HEK293 (cell line): ENCODE results near the gene OGFOD2.

Experiments
- BCL11A ChIP-seq: fragments of 450-650 bp; formaldehyde crosslinking; IDR thresholded peaks from 2 replicates; pipeline ENCODE4 v1.5.1; 2016; ENCODE audit warnings: low read depth, missing biosample characterization, missing genetic modification characterization
- GLIS1 ChIP-seq: fragments of 450-650 bp; formaldehyde crosslinking; IDR thresholded peaks from 2 replicates; pipeline ENCODE4 v1.5.1; 2016; ENCODE audit warnings: missing biosample characterization, missing genetic modification characterization
- HOXC10 ChIP-seq: sonication (generic); formaldehyde crosslinking; IDR thresholded peaks from 2 replicates; pipeline ENCODE4 v1.8.1; 2023; ENCODE audit warnings: mild to moderate bottlenecking, missing genetic modification reagents
- KLF8 ChIP-seq: fragments of 450-650 bp; formaldehyde crosslinking; IDR thresholded peaks from 2 replicates; pipeline ENCODE4 v1.5.1; 2016; ENCODE audit warnings: missing biosample characterization, missing genetic modification characterization
- KLF9 ChIP-seq: fragments of 450-650 bp; formaldehyde crosslinking; IDR thresholded peaks from 2 replicates; pipeline ENCODE4 v1.5.1; 2016; ENCODE audit warnings: missing biosample characterization, missing genetic modification characterization, low read depth
- REPIN1 ChIP-seq: fragments of 450-650 bp; formaldehyde crosslinking; IDR thresholded peaks from 2 replicates; pipeline ENCODE4 v1.5.1; 2017; ENCODE audit warnings: missing biosample characterization, missing genetic modification characterization, low read depth
- TRIM28 ChIP-seq: IDR thresholded peaks from 2 replicates; pipeline ENCODE4 v1.6.1; 2011; ENCODE audit warnings: low read length, control low read depth, borderline replicate concordance
- ZBTB17 ChIP-seq: fragments of 450-650 bp; formaldehyde crosslinking; IDR thresholded peaks from 2 replicates; pipeline ENCODE4 v1.5.1; 2016; ENCODE audit warnings: missing biosample characterization, missing genetic modification characterization
- ZBTB48 ChIP-seq: fragments of 450-650 bp; formaldehyde crosslinking; IDR thresholded peaks from 2 replicates; pipeline ENCODE4 v1.5.1; 2016; ENCODE audit warnings: missing biosample characterization, missing genetic modification characterization
- ZBTB8A ChIP-seq: fragments of 450-650 bp; formaldehyde crosslinking; IDR thresholded peaks from 2 replicates; pipeline ENCODE4 v1.5.1; 2016; ENCODE audit warnings: missing biosample characterization, missing genetic modification characterization
- ZEB2 ChIP-seq: fragments of 450-650 bp; formaldehyde crosslinking; IDR thresholded peaks from 2 replicates; pipeline ENCODE4 v1.5.1; 2016; ENCODE audit warnings: missing biosample characterization, missing genetic modification characterization
- ZNF121 ChIP-seq: fragments of 450-650 bp; formaldehyde crosslinking; IDR thresholded peaks from 2 replicates; pipeline ENCODE4 v1.5.1; 2016; ENCODE audit warnings: missing biosample characterization, missing genetic modification characterization
- ZNF132 ChIP-seq: fragments of 450-650 bp; formaldehyde crosslinking; IDR thresholded peaks from 2 replicates; pipeline ENCODE4 v1.5.1; 2017; ENCODE audit warnings: missing biosample characterization, missing genetic modification characterization, borderline replicate concordance
- ZNF157 ChIP-seq: fragments of 450-650 bp; formaldehyde crosslinking; IDR thresholded peaks from 2 replicates; pipeline ENCODE4 v1.5.1; 2016; ENCODE audit warnings: missing biosample characterization, missing genetic modification characterization
- ZNF214 ChIP-seq: fragments of 450-650 bp; formaldehyde crosslinking; IDR thresholded peaks from 2 replicates; pipeline ENCODE4 v1.5.1; 2017; ENCODE audit warnings: missing biosample characterization, mild to moderate bottlenecking, missing genetic modification characterization, borderline replicate concordance
- ZNF223 ChIP-seq: fragments of 450-650 bp; formaldehyde crosslinking; IDR thresholded peaks from 2 replicates; pipeline ENCODE4 v1.5.1; 2016; ENCODE audit warnings: missing biosample characterization, missing genetic modification characterization
- ZNF324 ChIP-seq: fragments of 450-650 bp; formaldehyde crosslinking; IDR thresholded peaks from 2 replicates; pipeline ENCODE4 v1.5.1; 2016; ENCODE audit warnings: missing biosample characterization, missing genetic modification characterization
- ZNF394 ChIP-seq: fragments of 450-650 bp; formaldehyde crosslinking; IDR thresholded peaks from 2 replicates; pipeline ENCODE4 v1.5.1; 2016; ENCODE audit warnings: missing biosample characterization, missing genetic modification characterization, mild to moderate bottlenecking, moderate library complexity, borderline replicate concordance
- ZNF426 ChIP-seq: fragments of 450-650 bp; formaldehyde crosslinking; IDR thresholded peaks from 2 replicates; pipeline ENCODE4 v1.5.1; 2017; ENCODE audit warnings: missing biosample characterization, missing genetic modification characterization, mild to moderate bottlenecking, inconsistent platforms, moderate library complexity
- ZNF664 ChIP-seq: fragments of 450-650 bp; formaldehyde crosslinking; IDR thresholded peaks from 2 replicates; pipeline ENCODE4 v1.5.1; 2016; ENCODE audit warnings: missing biosample characterization, missing genetic modification characterization
- ZNF677 ChIP-seq: fragments of 450-650 bp; IDR thresholded peaks from 2 replicates; pipeline ENCODE4 v1.5.0; 2018; ENCODE audit warnings: missing biosample characterization, mild to moderate bottlenecking, missing genetic modification characterization, moderate library complexity
- ZNF792 ChIP-seq: fragments of 450-650 bp; formaldehyde crosslinking; IDR thresholded peaks from 2 replicates; pipeline ENCODE4 v1.5.1; 2016; ENCODE audit warnings: missing biosample characterization, missing genetic modification characterization
- TF ChIP-seq, protein P1 (sequence below): fragments of 450-650 bp; formaldehyde crosslinking; IDR thresholded peaks from 2 replicates; pipeline ENCODE4 v1.5.1; 2016; ENCODE audit warnings: missing biosample characterization, missing genetic modification characterization
- TF ChIP-seq, protein P2 (sequence below): fragments of 450-650 bp; formaldehyde crosslinking; IDR thresholded peaks from 2 replicates; pipeline ENCODE4 v1.5.1; 2016; ENCODE audit warnings: missing biosample characterization, missing genetic modification characterization
- TF ChIP-seq, protein P3 (sequence below): fragments of 450-650 bp; formaldehyde crosslinking; conservative IDR thresholded peaks from 2 replicates; pipeline ENCODE4 v1.5.1; 2016; ENCODE audit warnings: low read depth, missing biosample characterization, missing genetic modification characterization
- TF ChIP-seq, protein P4 (sequence below): fragments of 450-650 bp; formaldehyde crosslinking; IDR thresholded peaks from 2 replicates; pipeline ENCODE4 v1.5.1; 2017; ENCODE audit warnings: missing biosample characterization, mild to moderate bottlenecking, missing genetic modification characterization, moderate library complexity
- TF ChIP-seq, protein P5 (sequence below): fragments of 450-650 bp; formaldehyde crosslinking; IDR thresholded peaks from 2 replicates; pipeline ENCODE4 v1.5.1; 2017; ENCODE audit warnings: missing biosample characterization, missing genetic modification characterization

OGFOD2 gene

DNA sequence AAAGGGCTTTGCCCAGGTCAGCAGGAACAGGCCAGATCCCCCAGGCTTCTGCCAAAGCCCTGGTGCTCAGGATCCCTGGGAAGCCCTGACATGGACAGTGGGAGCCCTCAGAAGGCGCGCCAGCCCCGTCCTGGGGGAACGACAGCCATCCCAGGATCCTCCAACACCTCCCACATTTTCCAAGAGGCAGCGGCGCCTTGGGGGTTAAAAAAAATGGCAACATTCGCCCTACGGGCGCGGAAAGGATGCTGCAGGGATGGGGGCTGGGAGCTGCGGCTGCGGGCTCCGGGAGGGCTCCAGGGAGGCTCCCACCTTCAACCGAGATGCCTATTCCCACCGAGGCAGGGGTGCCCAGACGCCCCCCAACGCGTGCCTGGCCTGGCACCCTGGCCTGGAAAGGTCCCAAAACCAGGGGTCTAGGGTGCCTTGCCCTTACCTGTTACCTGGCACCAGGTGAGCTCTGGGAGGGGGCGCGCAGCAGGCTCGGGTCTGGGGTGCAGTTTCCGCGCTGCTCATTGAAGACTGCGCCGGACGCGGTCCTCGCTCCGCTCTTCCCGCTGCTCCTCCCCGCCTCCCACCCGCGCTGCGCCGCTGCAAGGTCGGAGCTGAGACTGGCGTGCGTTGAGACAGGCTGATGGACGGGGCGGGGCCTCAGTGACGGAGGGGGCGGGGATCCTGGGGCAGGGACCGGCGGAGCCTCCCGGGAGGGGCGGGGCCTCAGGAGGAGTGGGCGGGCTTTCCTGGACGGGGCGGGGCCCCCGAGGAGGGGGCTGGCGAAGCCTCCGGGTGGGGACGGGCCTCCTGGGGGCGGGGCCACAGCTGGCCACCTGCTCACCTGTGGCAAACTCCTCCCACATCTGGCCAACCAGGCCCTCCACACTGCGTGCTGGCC, 8.9 kb upstream of the OGFOD2 start, which contains the start of gene ABCB9 (continued):
- TF ChIP-seq, protein P1, sequence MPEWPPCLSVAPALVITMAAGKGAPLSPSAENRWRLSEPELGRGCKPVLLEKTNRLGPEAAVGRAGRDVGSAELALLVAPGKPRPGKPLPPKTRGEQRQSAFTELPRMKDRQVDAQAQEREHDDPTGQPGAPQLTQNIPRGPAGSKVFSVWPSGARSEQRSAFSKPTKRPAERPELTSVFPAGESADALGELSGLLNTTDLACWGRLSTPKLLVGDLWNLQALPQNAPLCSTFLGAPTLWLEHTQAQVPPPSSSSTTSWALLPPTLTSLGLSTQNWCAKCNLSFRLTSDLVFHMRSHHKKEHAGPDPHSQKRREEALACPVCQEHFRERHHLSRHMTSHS (tag by site-specific recombination), result no peak
- TF ChIP-seq TRIM28 (no peak), ZNF324 (tag by site-specific recombination) (0 out of 2 replicates have a peak, but pooled peaks have one; percentile 18), ZEB2 (peak; percentile 99), ZNF223 (tag by site-specific recombination) (no peak), ZNF677 (tag by site-specific recombination) (no peak), ZNF132 (tag by site-specific recombination) (no peak), REPIN1 (tag by site-specific recombination) (0 out of 2 replicates have a peak, but pooled peaks have one; percentile 33), HOXC10 (CRISPR knock-in tag) (0 out of 2 replicates have a peak, but pooled peaks have one; percentile 56), GLIS1 (tag by site-specific recombination) (peak; percentile 80), ZBTB17 (peak; percentile 65), ZNF214 (tag by site-specific recombination) (no peak), ZNF664 (tag by site-specific recombination) (no peak), ZNF121 (tag by site-specific recombination) (no peak), ZBTB8A (tag by site-specific recombination) (peak; percentile 68), ZNF426 (tag by site-specific recombination) (no peak), ZNF157 (tag by site-specific recombination) (no peak), ZNF792 (no peak), BCL11A (tag by site-specific recombination) (no peak), ZNF394 (tag by site-specific recombination) (peak; percentile 39; the same call in 1 of the 2 replicates), ZBTB48 (peak; percentile 52; the same call in 1 of the 2 replicates), KLF8 (tag by site-specific recombination) (peak; percentile 43; the same call in 1 of the 2 replicates), KLF9 (tag by site-specific recombination) (peak; percentile 73)
- TF ChIP-seq, protein P2, sequence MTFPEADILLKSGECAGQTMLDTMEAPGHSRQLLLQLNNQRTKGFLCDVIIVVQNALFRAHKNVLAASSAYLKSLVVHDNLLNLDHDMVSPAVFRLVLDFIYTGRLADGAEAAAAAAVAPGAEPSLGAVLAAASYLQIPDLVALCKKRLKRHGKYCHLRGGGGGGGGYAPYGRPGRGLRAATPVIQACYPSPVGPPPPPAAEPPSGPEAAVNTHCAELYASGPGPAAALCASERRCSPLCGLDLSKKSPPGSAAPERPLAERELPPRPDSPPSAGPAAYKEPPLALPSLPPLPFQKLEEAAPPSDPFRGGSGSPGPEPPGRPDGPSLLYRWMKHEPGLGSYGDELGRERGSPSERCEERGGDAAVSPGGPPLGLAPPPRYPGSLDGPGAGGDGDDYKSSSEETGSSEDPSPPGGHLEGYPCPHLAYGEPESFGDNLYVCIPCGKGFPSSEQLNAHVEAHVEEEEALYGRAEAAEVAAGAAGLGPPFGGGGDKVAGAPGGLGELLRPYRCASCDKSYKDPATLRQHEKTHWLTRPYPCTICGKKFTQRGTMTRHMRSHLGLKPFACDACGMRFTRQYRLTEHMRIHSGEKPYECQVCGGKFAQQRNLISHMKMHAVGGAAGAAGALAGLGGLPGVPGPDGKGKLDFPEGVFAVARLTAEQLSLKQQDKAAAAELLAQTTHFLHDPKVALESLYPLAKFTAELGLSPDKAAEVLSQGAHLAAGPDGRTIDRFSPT, result peak; percentile 79
- TF ChIP-seq, protein P3, sequence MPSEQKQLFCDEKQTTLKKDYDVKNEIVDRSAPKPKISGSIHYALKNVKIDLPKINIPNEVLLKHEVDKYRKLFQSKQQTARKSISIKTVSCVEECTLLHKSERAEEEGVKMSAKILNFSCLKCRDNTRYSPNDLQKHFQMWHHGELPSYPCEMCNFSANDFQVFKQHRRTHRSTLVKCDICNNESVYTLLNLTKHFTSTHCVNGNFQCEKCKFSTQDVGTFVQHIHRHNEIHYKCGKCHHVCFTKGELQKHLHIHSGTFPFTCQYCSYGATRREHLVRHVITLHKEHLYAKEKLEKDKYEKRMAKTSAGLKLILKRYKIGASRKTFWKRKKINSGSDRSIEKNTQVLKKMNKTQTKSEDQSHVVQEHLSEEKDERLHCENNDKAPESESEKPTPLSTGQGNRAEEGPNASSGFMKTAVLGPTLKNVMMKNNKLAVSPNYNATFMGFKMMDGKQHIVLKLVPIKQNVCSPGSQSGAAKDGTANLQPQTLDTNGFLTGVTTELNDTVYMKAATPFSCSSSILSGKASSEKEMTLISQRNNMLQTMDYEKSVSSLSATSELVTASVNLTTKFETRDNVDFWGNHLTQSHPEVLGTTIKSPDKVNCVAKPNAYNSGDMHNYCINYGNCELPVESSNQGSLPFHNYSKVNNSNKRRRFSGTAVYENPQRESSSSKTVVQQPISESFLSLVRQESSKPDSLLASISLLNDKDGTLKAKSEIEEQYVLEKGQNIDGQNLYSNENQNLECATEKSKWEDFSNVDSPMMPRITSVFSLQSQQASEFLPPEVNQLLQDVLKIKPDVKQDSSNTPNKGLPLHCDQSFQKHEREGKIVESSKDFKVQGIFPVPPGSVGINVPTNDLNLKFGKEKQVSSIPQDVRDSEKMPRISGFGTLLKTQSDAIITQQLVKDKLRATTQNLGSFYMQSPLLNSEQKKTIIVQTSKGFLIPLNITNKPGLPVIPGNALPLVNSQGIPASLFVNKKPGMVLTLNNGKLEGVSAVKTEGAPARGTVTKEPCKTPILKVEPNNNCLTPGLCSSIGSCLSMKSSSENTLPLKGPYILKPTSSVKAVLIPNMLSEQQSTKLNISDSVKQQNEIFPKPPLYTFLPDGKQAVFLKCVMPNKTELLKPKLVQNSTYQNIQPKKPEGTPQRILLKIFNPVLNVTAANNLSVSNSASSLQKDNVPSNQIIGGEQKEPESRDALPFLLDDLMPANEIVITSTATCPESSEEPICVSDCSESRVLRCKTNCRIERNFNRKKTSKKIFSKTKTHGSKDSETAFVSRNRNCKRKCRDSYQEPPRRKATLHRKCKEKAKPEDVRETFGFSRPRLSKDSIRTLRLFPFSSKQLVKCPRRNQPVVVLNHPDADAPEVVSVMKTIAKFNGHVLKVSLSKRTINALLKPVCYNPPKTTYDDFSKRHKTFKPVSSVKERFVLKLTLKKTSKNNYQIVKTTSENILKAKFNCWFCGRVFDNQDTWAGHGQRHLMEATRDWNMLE (tag by site-specific recombination), result no peak
- TF ChIP-seq, protein P4, sequence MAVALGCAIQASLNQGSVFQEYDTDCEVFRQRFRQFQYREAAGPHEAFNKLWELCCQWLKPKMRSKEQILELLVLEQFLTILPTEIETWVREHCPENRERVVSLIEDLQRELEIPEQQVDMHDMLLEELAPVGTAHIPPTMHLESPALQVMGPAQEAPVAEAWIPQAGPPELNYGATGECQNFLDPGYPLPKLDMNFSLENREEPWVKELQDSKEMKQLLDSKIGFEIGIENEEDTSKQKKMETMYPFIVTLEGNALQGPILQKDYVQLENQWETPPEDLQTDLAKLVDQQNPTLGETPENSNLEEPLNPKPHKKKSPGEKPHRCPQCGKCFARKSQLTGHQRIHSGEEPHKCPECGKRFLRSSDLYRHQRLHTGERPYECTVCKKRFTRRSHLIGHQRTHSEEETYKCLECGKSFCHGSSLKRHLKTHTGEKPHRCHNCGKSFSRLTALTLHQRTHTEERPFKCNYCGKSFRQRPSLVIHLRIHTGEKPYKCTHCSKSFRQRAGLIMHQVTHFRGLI (tag by site-specific recombination), result no peak
- TF ChIP-seq, protein P5, sequence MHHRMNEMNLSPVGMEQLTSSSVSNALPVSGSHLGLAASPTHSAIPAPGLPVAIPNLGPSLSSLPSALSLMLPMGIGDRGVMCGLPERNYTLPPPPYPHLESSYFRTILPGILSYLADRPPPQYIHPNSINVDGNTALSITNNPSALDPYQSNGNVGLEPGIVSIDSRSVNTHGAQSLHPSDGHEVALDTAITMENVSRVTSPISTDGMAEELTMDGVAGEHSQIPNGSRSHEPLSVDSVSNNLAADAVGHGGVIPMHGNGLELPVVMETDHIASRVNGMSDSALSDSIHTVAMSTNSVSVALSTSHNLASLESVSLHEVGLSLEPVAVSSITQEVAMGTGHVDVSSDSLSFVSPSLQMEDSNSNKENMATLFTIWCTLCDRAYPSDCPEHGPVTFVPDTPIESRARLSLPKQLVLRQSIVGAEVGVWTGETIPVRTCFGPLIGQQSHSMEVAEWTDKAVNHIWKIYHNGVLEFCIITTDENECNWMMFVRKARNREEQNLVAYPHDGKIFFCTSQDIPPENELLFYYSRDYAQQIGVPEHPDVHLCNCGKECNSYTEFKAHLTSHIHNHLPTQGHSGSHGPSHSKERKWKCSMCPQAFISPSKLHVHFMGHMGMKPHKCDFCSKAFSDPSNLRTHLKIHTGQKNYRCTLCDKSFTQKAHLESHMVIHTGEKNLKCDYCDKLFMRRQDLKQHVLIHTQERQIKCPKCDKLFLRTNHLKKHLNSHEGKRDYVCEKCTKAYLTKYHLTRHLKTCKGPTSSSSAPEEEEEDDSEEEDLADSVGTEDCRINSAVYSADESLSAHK (tag by site-specific recombination), result no peak
